A673 (cell line): ENCODE measurements around the gene VPS8.

Experiments
- CTCF ChIP-seq: fragments of 300-800, 200-600 bp; sonication (generic); conservative IDR thresholded peaks from 2 replicates; pipeline ENCODE4 v1.5.1; 2017; ENCODE audit warnings: low read depth, mild to moderate bottlenecking, antibody characterized with exemption, low read length, moderate library complexity, mixed read lengths
- EZH2 ChIP-seq: fragments of 200-600 bp; sonication (generic); IDR thresholded peaks from 2 replicates; pipeline ENCODE4 v1.6.1; 2017; ENCODE audit warnings: borderline replicate concordance, low read depth, mild to moderate bottlenecking, mixed read lengths, antibody characterized with exemption, low read length; ENCODE audit not compliant: poor library complexity, severe bottlenecking

GRCh38 chr3:184981071-184981470 lies 169.1 kb downstream of the VPS8 start:
- TF ChIP-seq CTCF (no peak), EZH2 (no peak)
